NCI-H1092 (cell line): ENCODE results near the gene ZSWIM1.
"Not testable (repeated sequence)": the region's sequence is repeated elsewhere in the genome, so short reads cannot be mapped to it uniquely, and the experiment has no call there.

ENCODE experiments used
- DNase-seq: peaks from one replicate; lab custom pipeline; 2025; lab: John Stamatoyannopoulos, UW

ZSWIM1 gene

DNA sequence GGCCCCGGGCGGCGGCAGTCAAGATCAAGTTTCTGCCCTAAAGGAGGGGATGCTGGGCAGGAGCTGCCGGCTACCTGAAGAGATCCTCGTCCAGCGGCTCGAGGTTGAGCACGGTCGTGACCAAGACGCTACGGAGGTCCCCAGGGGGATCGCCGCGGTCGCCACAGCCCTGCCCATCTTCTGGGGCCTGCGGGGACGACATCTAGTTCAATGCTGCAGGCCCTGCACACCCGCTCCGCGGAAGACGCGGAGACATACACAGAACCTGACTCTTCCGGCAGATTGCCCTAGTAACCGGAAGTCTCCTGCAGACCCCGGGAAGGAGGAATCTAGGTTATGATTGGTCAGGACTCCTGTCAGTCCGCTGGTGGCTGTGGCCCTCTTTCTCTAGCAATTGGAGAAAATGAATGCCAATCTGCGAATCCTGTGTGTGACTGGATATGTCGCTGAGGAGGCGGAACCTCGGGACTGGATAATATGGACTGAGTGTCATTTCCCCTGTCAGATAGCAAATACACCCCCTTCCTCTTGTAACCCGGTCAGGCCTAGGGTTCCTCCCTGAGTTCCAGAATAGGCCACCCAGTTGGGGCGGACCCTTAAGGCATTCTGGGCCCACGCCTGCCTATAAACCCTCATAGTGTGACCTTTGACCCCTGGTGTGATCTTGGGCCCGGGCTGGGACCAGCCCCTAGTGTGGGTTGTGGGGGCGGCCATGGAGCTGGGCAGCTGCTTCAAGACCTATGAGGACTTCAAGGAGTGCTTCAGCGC lies 23.7 kb upstream of the ZSWIM1 start, which contains the start of the genes ACOT8 and ZSWIM3:
Gene ACOT8, minus strand, starts transcription at position 279 of the 768 bp plus-strand sequence. Its CDS starts 77 bp downstream, at position 202.
Gene ZSWIM3, plus strand, starts transcription at position 501 of the 768 bp plus-strand sequence. Its CDS starts 212 bp downstream, at position 713.
- peak; percentile 100 for DNase-seq

DNA sequence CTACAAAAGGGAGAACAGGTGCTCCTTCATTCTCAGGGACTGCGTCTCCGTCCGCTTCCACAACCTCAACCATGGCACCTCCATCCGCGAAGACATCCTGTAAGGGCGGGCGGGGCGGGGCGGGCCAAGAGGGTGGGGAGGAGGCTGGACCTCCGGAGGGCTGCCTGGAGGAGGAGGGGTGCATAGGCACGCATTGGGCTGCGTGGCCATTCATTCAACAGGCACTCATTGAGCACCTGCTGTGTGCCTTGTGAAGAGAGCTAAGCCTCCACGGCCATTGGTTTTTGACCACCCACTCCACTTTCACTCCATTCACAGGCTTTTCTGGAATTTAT lies 23.2 kb upstream of the ZSWIM1 start:
- DNase-seq, result no peak

DNA sequence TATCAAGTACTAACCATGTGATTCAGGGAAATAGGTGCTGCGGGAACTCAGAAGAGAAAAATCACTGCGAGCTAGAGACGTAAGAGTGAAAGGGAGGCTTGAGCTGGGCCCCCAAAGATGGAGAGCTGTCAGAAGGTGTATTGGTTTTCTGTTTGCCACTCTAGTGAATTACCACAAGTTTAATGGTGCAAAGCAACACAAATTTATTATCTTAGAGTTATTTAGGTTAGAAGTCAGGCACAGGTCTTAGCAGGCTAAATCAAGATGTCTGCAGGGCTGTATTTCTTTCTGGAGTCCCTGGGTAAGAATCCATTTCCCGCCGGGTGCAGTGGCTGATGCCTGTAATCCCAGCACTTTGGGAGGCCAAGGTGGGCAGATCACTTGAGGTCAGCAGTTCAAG lies 21.1 kb upstream of the ZSWIM1 start:
- no peak for DNase-seq

DNA sequence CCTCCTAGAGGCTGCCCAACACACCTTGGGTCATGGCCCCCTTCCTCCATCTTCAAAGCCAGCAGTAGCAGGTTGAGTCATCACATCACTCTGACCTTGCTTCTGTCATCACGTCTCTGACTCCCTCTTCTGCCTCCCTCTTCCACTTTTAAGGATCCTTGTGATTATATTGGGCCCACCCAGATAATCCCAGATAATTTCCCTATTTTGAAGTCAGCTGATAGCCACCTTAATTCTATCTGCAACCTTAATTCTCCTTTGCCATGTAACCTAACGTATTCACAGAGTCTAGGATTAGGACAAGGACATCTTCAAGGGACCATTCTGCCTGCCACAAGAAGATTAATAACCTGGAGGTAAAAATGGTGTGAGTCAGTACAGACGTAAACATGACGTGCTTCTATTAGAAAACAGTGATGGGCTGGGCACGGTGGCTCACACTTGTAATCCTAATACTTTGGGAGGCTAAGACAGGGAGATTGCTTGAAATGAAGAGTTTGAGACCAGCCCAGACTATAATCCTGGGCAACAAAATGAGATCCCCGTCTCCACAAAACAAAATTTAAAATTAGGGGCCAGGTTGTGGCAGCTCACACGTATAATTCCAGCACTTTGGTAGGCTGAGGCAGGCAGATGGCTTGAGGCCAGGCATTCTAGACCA lies 20.3 kb upstream of the ZSWIM1 start:
- DNase-seq, result no peak

DNA sequence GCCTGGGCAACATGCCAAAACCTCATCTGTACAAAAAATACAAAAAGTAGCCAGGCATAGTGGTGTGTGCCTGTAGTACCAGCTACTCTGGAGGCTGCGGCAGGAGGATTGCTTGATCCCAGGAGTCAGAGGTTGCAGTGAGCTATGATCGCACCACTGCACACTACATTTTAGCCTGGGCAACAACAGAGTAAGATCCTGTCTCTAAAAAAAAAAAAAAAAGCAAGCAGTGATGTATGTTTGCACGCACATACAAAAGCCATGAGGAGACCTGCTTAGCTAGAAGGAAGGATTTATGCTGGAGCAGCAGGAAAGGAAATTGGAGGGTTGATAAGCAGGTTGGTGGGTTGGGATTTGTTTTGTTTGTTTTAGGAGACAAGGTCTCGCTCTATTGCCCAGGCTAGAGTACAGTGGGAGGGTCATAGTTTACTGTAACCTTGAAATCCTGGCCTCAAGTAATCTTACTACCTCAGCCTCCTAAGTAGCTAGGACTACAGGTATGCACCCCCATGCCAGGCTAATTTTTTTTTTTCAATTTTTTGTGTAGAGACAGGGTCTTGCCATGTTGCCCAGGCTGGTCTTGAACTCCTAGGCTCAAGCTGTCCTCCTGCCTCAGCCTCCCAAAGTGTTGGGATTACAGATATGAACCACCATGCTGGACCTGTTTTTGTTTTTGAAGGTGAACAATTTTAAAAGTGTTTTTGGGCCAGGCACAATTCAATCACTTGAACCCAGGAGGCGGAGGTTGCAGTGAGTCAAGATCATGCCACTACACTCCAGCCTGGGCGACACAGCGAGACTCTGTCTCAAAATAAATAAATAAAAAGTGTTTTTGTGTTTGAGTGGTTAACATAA lies 19.6 kb upstream of the ZSWIM1 start:
- DNase-seq, result peak; percentile 14

DNA sequence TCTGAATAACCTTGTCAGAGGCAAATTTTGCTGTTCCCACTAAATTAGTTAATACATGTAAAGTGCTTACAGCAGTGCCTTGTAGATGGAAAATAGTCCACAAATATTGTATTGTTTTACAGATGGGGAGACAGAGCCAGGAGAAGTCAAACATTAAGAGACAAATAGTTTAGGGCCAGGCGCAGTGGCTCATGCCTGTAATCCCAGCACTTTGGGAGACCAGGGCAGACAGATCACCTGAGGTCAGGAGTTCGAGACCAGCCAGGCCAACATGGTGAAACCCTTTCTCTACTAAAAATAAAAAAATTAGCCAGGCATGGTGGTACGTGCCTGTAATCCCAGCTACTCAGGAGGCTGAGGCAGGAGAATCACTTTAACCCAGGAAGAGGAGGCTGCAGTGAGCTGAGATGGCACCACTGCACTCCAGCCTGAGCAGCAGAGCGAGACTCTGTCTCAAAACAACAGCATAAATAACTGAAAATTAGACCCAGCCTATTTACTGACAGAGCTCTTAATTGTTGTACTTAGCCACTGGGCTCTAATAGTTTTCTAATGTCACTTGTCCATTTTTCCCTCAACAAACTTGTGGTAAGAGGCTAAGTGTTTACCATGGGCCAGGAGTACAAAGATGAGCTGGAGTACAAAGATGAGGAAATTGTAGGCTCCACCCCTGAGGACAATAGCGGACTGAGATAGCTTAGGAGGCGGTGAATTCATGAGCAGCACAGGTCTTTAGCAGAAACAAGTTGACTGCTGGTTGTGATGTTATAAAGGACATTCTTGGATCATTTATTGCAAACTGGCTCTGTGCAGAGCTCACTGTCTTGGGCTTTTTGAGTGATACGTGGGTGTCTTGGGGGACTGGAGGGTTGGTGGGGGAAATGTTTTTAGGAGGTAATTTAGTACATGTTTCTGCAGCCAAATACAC lies 17.2 kb upstream of the ZSWIM1 start:
- no peak for DNase-seq

DNA sequence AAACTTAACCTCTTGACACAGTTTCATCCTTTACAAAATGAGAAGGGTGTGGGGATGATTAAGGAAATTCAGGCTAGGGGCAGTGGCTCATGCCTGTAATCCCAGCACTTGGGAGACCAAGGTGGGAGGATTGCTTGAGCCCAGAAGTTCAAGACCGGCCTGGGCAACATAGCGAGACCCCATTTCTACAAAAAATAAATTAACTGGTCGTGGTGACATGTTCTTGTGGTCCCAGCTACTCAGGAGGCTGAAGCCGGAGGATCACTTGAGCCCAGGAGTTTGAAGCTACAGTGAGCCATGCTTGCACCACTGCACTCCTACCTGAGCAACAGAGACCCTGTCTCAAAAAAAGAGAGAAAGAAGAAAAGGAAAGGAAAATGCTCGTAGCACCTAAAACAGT lies 14.6 kb upstream of the ZSWIM1 start:
- DNase-seq, result no peak

DNA sequence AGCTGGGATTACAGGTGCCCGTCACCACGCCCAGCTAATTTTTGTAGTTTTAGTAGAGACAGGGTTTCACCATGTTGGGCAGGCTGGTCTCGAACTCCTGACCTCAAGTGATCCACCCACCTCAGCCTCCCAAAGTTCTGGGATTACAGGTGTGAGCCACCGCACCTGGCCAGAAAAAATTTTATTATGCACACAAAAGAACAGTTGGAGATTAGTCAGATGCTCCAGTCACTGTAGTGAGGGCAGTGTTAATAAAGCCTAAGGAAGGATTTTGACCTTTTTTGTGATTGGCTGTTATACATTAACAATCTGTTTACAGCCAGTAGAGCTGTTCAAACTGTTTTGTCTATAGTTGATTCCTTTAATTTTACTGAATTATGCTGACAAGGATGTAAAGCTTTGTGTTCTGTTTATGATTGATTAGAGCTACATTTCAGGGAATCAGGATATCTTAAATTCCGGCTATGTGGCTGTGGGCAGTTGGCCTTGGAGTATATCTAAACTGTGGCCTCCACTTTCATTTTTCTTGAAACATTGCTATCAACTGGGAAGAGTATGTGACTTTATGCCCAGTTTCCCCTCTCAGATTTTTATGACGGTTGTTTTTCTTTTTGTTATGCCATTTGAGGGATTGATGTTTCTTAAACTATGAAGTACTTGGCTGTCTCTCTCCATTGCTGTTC lies 13.8 kb upstream of the ZSWIM1 start:
- no peak for DNase-seq

DNA sequence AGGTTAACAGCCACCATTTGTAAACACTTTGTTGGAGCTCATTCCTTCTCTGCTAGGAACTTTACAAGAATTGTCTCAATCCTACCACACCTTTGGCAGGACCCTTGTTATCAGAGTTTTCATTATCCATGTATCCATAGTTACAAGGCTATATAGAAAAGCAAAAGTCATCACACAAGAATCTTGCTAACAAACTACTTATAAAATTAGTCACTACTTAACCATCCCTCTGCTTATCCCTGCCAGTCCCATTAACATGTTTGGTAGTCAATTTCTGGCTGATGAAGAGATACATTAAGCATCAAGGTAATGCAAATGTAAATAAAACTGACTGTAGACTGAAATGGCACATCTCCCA lies 13.2 kb upstream of the ZSWIM1 start:
- DNase-seq, result no peak

DNA sequence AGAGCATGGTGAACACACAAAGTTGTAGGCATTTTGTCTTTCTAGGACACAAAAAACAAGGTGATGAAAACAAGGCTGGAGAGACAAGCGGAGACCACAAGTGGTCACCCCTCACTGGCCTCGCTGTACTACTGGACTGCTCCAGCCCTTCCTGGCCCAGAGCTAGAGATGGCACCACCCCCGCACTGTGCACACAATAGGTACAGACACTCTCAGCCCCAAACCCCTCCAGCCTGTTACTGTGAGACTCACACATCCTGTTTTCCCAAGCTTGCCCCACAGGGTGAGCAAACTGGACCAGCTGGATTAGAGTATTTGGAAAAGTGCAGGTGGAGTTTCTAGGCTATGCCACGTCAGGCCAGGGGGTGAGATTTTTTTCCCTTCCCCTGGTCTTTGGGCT lies 8.4 kb upstream of the ZSWIM1 start:
- no peak for DNase-seq

DNA sequence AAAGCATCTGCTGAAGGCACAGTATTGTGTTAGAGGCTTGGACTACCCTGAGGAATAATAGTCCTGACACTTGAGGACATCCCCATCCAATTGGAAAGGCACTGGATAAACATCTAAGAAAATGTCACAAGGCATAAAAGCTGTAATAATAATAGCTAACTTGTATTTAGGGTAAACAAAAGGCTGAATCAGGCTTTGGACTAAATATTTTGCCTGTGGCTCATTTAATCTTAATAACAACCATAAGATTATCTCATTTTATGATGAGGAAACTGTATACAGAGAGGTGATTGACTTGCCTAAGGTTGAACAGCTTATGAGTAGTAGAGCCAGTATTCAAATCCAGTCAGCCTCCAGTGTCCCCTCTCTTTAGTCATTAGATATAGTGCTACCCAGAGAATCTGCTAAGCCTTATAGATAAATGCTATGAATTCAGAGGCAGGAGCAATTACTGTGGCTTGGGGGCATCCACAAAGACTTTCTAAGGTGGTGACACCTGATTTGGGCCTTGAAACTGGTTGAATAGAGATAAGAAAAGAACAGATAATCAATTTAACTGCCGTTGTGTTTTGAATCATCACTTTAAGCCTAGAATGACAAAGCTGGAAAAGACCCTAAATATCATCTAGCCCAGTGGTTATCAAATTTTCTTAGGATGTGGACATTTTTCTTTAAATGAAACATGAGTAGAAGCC lies 7.5 kb upstream of the ZSWIM1 start:
- no peak for DNase-seq

DNA sequence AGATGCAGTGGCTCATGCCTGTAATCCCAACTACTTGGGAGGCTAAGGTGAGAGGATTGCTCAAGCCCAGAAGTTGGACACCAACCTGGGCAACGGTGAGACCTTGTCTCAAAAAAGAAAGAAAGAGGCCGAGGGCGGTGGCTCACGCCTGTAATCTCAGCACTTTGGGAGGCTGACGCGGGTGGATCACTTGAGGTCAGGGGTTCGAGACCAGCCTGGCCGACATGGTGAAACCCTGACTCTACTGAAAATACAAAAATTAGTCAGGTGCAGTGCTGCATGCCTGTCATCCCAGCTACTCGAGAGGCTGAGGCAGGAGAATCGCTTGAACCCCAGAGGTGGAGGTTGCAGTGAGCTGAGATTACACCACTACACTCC lies 6.9 kb upstream of the ZSWIM1 start:
- DNase-seq, result not testable (repeated sequence)

DNA sequence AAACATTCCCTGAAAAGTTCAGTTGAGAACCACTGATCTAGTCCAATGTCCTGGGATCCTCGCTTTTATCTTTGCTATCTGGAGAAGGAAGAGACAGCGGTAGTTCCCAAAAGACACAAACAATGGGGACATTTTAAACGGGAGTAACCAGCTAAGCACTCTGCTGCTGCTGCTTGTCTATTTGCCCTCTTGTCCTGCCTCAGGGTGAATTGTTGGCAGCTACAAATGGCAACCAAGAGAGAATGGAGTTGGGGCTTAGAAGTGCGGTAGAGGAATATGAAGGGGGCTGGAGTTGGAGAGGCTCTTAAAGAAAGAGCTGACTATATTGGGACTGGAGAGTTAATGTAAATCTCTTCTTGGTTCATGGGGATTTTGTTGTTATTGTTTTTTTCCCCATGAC lies 6.5 kb upstream of the ZSWIM1 start:
- no peak for DNase-seq

DNA sequence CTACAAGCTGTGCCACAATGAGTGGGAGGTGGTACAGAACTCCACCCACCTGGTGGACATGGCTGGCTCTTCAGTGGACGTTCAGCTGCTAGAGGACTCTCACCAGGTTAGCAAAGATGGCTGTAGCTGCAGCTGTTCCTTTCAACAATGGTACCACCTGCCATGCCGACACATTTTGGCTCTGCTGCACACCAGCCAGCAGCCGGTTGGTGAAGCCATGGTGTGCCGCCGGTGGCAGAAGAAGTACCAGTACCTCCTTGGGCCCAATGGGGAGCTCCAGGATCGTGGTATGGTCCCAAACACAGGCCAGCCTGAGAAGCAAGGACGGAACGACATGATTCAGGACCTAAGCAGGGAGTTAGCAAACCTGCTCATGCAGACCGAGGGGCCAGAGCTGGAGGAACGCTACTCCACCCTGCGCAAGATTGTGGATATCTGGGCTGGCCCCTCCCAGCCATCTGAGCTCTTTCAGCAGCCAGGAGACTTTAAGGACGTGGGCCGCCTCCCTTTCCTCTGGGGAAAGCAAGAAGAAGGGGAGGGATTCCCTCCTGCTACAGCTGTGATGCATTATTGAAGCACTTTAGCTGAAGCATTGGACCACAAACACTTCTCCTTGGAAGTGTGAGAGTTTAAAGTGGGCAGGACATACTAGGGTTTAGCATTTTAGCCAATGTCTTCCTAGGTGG lies 2.8 kb upstream of the ZSWIM1 start:
- no peak for DNase-seq

DNA sequence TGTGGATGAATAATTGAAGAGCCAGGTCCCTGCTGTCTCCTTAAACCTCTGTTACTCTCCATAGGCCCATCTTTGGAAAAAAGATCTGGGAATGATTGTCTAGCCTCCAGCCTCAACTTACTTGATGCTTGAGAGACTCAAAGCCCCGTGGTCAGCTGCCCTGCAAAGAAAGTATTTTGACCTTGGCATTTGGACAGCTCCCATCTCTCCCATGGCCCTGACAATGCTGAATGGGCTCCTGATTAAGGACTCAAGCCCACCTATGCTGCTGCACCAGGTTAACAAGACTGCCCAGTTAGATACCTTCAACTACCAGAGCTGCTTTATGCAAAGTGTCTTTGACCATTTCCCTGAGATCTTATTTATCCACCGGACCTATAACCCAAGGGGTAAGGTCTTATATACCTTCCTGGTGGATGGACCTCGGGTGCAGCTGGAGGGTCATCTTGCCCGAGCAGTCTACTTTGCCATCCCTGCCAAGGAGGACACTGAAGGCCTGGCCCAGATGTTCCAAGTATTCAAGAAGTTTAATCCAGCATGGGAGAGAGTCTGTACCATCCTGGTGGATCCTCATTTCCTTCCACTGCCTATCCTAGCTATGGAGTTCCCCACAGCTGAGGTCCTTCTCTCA lies 1.6 kb downstream of the ZSWIM1 start:
- DNase-seq, result no peak

DNA sequence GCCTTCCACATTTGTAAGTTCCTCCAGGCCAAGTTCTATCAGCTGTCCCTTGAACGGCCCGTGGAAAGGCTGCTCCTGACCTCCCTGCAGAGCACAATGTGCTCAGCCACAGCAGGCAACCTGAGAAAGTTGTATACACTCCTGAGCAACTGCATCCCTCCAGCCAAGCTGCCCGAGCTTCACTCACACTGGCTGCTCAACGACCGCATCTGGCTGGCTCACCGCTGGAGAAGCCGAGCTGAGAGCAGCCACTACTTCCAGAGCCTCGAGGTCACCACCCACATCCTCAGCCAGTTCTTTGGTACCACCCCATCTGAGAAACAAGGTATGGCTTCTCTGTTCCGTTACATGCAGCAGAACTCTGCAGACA lies 2.1 kb downstream of the ZSWIM1 start:
- no peak for DNase-seq

DNA sequence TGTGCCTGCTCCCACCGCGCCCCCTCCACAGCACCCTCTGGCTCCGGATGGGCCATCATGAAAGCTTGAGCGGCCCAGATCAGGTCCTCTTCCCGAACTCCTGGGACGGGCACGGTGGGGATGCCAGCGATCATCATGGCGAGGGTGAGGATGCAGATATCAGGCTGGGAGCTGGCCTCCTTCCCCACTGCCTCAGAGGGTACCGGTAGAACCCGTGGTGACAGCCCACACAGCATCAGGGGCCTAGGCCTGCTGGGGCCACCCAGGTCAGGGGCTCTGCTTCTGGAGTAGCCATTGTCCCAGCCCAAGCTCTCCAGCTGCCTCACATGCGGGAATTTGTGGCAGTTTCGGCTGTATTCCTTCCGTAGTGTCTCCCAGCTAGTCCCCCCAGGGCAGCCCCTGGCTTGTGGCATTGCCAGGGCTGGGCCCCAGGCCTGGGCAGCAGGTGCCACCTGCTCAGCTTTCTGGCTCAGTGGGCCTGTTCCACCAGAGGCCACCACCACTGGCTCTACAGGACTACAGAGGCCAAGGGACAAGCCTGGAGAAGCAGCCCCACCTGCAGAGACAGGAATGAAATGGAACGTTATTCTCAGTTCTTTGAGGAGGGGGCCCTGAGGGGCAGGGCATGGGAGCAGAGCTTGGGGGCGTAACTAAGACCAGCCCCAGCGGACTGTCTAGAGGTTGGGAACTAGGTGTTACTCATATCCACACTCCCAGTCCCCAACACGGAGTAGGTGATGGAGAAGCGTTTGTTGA lies 5.7 kb downstream of the ZSWIM1 start:
- no peak for DNase-seq

DNA sequence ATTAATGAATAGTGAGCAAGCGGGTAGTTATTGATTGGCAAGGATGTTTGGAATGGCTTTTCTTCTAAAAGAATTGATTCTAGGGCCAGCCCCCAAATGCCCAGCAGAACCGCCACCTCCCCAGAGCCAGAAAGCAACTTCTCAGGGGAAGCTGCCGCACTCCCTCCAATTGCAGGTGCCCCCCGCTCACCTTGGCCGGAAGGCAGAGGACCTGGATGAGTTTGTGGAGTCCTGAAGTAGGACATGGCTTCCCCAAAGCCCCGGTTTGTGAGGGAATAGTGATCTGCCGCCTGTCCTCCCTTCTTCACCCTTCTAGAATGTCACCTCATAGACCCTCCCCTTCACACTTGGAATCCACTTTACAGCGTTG lies 6.3 kb downstream of the ZSWIM1 start, which contains the start of gene SPATA25:
Gene SPATA25, minus strand, starts transcription at position 277 of the 370 bp plus-strand sequence. Its CDS starts 32 bp downstream, at position 245.
- DNase-seq, result no peak

DNA sequence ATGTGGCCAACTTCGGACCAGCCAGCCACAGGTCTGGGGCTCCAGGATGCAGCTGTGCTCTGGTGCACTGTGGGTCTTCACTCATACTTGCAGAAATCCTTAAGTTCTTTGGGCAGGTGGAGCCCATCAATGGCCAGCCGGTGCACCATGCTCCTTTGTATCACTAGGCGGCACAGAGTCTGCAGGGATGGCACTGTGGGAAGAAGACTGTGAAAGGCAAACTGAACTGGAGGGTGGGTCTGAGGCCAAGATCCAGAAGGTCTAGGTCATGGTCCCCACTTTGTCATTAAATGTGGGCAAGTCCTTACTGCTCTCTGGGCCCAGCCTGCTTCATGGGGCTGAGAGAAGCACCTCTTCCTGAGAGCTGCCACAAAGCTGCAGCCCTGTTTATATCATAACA lies 7.7 kb downstream of the ZSWIM1 start:
- no peak for DNase-seq
